BE2C (cell line): Measurements from ENCODE around the gene NELL1.

Experiments
- DNase-seq: peaks from one replicate; pipeline ENCODE4 v3.0.0-alpha.2; 2020
- H3K27me3 ChIP-seq: fragments of 250-450 bp; sonication (Bioruptor Pico); 2 replicates; pipeline ENCODE4 v1.5.1; 2020; ENCODE audit warnings: mild to moderate bottlenecking
- H3K36me3 ChIP-seq: fragments of 250-450 bp; sonication (Bioruptor Pico); 2 replicates; pipeline ENCODE4 v1.5.1; 2020; ENCODE audit warnings: mild to moderate bottlenecking
- H3K4me1 ChIP-seq: fragments of 250-450 bp; sonication (Bioruptor Pico); 2 replicates; pipeline ENCODE4 v1.5.1; 2020
- H3K4me3 ChIP-seq: 2 replicates; pipeline ENCODE4 v1.5.1; 2011; ENCODE audit warnings: low read depth, low read length
- H3K9me3 ChIP-seq: fragments of 250-450 bp; sonication (Bioruptor Pico); 2 replicates; pipeline ENCODE4 v1.5.1; 2020
- CTCF ChIP-seq: IDR thresholded peaks from 2 replicates; pipeline ENCODE4 v1.5.1; 2012; ENCODE audit warnings: mild to moderate bottlenecking, low read depth, low read length

Gene NELL1

GRCh38 chr11:20933086-20933485 lies 263.7 kb downstream of the NELL1 start:
- no peak for TF ChIP-seq CTCF

GRCh38 chr11:20933958-20934357 lies 264.6 kb downstream of the NELL1 start:
- DNase-seq, result no peak

More at GRCh38 chr11:20933086-20933485, 263.7 kb downstream of the NELL1 start:
- Histone ChIP-seq H3K9me3 (no peaks in the 10 kb centered on the region), H3K4me3 (no peak overlapping the region), H3K36me3 (no peaks in the 10 kb centered on the region), H3K4me1 (no peaks in the 10 kb centered on the region), H3K27me3 (no peaks in the 10 kb centered on the region)
- DNase-seq, result no peak

GRCh38 chr11:20934516-20934915 lies 265.1 kb downstream of the NELL1 start:
- no peaks in the 10 kb centered on the region for H3K36me3 ChIP-seq
- TF ChIP-seq CTCF, result no peak
- DNase-seq, result no peak

More at GRCh38 chr11:20933958-20934357, 264.6 kb downstream of the NELL1 start:
- TF ChIP-seq CTCF, result no peak
- H3K27me3 ChIP-seq, result no peaks in the 10 kb centered on the region
- no peak overlapping the region for H3K4me3 ChIP-seq
- no peaks in the 10 kb centered on the region for H3K36me3 ChIP-seq
- no peaks in the 10 kb centered on the region for H3K9me3 ChIP-seq
- H3K4me1 ChIP-seq, result no peaks in the 10 kb centered on the region

GRCh38 chr11:20937826-20938225 lies 268.4 kb downstream of the NELL1 start:
- Histone ChIP-seq H3K36me3 (no peaks in the 10 kb centered on the region), H3K9me3 (no peaks in the 10 kb centered on the region), H3K4me1 (no peaks in the 10 kb centered on the region), H3K4me3 (no peak overlapping the region), H3K27me3 (no peaks in the 10 kb centered on the region)
- DNase-seq, result no peak
- no peak for TF ChIP-seq CTCF

More at GRCh38 chr11:20934516-20934915, 265.1 kb downstream of the NELL1 start:
- Histone ChIP-seq H3K27me3 (no peaks in the 10 kb centered on the region), H3K9me3 (no peaks in the 10 kb centered on the region), H3K4me1 (no peaks in the 10 kb centered on the region), H3K4me3 (no peak overlapping the region)

- DNase-seq, result no peak
- H3K9me3 ChIP-seq, result no peaks in the 10 kb centered on the region
- no peak for TF ChIP-seq CTCF
- H3K4me3 ChIP-seq, result no peak overlapping the region
- no peaks in the 10 kb centered on the region for H3K4me1 ChIP-seq
- H3K27me3 ChIP-seq, result no peaks in the 10 kb centered on the region
- no peaks in the 10 kb centered on the region for H3K36me3 ChIP-seq
Measured at GRCh38 chr11:20949585-20949984, 280.2 kb downstream of the NELL1 start.

GRCh38 chr11:20962581-20962980 lies 293.2 kb downstream of the NELL1 start:
- no peak for DNase-seq
- no peak for TF ChIP-seq CTCF
- no peaks in the 10 kb centered on the region for H3K9me3 ChIP-seq
- H3K27me3 ChIP-seq, result no peaks in the 10 kb centered on the region
- H3K4me1 ChIP-seq, result no peaks in the 10 kb centered on the region
- no peaks in the 10 kb centered on the region for H3K36me3 ChIP-seq
- no peak overlapping the region for H3K4me3 ChIP-seq
